Measurements from ENCODE around the gene BMAL1.

The BMAL1 gene

GRCh38 chr11:13338019-13338426 is 60.4 kb downstream of the BMAL1 start:
- peak overlapping the region; percentile 6 for H3K4me3 ChIP-seq (replicated peaks; ENCODE audit: low read depth, low read length)
- TF ChIP-seq, protein P1, sequence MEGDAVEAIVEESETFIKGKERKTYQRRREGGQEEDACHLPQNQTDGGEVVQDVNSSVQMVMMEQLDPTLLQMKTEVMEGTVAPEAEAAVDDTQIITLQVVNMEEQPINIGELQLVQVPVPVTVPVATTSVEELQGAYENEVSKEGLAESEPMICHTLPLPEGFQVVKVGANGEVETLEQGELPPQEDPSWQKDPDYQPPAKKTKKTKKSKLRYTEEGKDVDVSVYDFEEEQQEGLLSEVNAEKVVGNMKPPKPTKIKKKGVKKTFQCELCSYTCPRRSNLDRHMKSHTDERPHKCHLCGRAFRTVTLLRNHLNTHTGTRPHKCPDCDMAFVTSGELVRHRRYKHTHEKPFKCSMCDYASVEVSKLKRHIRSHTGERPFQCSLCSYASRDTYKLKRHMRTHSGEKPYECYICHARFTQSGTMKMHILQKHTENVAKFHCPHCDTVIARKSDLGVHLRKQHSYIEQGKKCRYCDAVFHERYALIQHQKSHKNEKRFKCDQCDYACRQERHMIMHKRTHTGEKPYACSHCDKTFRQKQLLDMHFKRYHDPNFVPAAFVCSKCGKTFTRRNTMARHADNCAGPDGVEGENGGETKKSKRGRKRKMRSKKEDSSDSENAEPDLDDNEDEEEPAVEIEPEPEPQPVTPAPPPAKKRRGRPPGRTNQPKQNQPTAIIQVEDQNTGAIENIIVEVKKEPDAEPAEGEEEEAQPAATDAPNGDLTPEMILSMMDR (IDR thresholded peaks at IDR 0.05; ENCODE audit: low read depth, low read length, missing control alignments) = no peak
- no peak for DNase-seq (ENCODE audit: extremely low read depth, low read depth)

DNA sequence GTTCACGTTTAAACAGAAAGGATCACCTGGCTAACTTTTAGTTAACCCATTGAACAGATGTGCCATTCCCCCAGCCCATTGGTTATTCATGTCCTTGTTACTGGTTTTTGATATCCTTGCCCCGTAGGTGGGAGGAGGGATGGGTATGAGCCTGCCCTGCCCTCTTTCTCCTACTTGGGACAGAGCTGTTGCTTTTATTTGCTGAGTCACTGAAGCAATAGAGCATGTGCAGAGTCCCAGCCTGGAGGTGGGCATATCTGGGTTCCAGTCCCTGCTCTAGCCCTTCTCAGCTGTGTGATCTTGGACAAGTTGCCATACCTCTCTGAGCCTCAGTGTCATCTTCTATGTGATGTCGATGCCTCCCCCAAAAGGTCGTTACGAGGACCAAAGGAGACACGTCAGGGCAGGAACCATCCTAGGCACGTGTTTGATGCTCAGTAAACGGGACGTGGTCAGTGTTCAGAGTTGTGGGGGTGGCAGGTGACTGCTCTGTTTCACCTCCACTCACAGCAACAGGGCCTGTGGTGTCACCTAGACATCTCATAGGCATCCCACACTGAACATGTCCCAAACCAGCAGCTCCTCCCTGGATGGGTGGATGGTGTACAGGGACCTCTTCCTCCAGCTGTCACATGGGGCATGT is 61.0 kb downstream of the BMAL1 start:
- TF ChIP-seq, protein P1 (IDR thresholded peaks at IDR 0.05; ENCODE audit: low read depth, low read length, missing control alignments) = no peak
- H3K4me3 ChIP-seq (replicated peaks; ENCODE audit: low read depth, low read length) = peak overlapping the region; percentile 6
- DNase-seq (ENCODE audit: extremely low read depth, low read depth) = no peak

DNA sequence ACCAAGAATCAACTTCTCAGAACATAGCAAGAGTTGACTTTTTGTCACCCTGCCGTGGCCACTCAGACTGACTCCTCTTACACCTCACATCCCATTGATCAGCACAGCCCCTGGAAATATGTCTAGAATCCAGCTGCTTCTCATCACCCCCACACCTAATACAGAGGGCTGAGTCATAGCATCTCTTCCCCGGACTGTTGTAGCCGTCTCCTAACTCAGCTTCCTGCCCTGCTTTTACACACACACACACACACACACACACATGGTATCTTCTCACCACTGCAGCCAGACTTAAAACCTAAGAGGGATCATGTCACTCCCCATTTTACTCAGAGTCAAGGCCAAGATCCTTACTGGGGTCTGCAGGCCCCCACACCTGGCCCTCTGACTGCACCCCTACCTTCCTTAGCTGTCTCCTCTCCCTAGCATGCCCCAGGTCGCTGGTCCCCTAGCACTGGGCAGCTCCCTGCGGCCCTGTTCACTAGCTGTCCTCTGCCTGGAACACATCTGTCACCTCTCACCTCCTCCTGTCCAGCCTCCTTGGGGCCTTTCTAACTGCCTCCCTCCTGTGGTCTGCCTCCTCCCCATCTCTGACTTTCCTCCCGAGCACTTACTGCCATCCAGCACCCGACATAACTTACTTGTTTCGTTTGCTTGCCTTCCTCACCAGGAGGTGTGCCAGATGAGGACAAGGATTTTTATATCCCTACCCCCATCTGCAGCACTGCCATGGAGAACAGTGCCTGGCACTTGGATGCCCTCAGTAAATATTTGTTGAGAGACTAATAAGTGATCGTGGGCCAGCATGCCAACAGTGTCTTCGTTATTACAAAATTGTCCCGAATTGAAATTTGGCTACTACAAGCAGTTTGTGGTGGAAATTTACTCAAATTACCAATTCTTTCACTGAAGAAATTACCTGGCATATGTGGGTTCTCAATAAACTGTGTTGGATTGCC is 61.9 kb downstream of the BMAL1 start:
- DNase-seq (ENCODE audit: extremely low read depth, low read depth) = peak; percentile 91
- no peak overlapping the region for H3K4me3 ChIP-seq (replicated peaks; ENCODE audit: low read depth, low read length)
- TF ChIP-seq, protein P1 (IDR thresholded peaks at IDR 0.05; ENCODE audit: low read depth, low read length, missing control alignments) = no peak

- no peak overlapping the region for H3K4me3 ChIP-seq (replicated peaks; ENCODE audit: low read depth, low read length)
- no peak for DNase-seq (ENCODE audit: extremely low read depth, low read depth)
- TF ChIP-seq, protein P1 (IDR thresholded peaks at IDR 0.05; ENCODE audit: low read depth, low read length, missing control alignments) = no peak
These were observed 63.4 kb downstream of the BMAL1 start for GRCh38 chr11:13341026-13341425.

DNA sequence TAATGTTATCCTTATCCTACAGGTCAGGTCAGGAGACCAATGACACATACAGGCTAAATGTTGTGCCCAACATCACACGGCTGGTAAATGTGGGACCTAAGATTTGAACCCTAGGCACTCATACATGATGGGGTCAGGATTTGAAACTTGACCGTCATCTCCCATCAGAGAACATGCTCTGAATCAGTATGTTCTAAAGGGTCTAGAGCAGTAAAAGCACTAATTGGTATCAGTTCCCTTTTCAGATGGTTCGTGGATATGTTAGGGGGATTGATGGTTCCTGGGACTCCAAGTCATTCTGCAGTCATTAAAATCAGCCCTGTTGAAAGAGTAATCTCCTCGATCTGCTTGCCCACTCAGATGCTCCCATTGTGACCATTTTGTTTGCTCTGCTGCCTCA is 65.5 kb downstream of the BMAL1 start:
- DNase-seq (ENCODE audit: extremely low read depth, low read depth) = no peak
- H3K4me3 ChIP-seq (replicated peaks; ENCODE audit: low read depth, low read length) = no peak overlapping the region
- TF ChIP-seq, protein P1 (IDR thresholded peaks at IDR 0.05; ENCODE audit: low read depth, low read length, missing control alignments) = no peak

DNA sequence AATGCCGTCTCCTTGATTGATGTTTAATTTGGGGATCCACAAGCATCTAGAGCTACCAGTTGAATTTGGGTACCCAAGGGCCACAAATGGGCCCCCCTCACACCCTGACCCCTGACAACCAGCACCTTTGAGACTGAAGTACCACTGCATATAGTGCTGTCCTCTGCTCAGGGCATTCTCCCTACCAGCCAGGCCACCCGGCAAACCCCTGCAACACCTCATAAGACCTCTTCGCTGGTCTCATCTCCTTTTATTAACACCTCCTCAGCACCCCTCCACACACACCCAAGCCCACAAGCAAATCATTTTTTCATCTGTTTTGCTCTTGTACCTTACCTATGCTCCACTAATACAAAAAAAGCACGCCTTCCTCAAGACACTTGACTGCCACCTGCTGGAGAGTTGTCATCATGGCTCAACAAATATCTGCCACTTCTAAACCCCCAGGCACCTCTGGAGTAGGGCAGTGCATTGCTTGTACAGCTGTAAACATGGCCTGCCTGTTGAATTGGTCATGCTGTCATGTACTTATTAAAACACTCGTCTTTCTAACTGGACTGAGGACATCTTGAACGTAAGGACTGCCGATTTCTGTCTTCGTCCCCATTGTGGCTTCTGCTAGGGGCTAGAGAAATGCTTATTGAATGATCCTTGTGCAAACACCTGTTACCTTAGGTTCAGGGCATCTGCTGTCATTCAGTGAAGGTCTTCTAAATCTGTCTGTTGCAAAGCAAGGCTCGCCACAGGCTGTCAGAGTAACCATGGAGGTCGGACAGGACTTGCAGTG is 66.5 kb downstream of the BMAL1 start:
- H3K4me3 ChIP-seq (replicated peaks; ENCODE audit: low read depth, low read length) = no peak overlapping the region
- TF ChIP-seq, protein P1 (IDR thresholded peaks at IDR 0.05; ENCODE audit: low read depth, low read length, missing control alignments) = peak; percentile 84
- peak; percentile 61 for DNase-seq (ENCODE audit: extremely low read depth, low read depth)

Data from HFF-Myc (cell line).